NK-92 (cell line): Measurements from ENCODE around the gene ACY1.

Source experiments
- DNase-seq: peaks from one replicate; lab custom pipeline; 2025; ENCODE audit not compliant: unreplicated experiment; lab: John Stamatoyannopoulos, UW

The ACY1 gene

DNA sequence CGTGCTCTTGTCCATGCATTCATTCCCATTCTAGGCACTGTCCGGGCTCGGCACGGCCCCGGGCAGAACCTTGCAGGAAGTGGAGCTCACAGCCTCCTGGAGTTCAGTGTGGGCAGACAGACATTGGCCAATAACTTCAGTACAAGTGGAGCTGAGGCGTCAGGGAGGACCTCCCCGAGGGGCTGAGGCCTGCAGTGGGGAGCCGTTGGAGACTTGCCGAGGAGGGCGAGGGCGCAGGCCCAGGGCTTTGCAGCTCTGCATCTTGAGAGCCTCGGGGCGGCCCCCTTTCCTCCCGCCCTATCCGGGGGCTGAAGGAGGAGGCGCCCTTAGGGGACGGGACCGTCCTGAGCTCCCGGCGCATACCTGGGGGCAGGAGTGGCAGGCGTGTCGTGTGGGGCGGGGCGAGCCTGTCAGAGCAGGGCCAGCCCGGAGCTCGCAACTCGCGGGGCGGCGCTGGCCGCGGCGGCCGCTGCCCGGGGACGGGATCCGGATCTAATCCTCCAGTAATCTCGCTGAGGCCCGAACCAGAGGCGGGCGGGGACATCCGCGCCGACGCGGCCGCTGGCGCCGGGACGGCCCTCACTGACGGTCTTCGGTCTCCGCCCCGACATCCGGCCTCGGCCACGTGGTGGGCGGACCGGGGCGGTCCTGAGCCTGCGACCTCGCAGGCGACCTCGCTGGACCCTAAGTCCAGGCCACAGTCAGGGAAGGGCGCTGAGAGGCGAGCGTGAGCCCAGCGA is at the start of gene ACY1:
TSS of gene ACY1 (plus strand) at position 698 of the 740 bp plus-strand sequence. CDS start 530 bp downstream, outside the sequence.
- DNase-seq = no peak

DNA sequence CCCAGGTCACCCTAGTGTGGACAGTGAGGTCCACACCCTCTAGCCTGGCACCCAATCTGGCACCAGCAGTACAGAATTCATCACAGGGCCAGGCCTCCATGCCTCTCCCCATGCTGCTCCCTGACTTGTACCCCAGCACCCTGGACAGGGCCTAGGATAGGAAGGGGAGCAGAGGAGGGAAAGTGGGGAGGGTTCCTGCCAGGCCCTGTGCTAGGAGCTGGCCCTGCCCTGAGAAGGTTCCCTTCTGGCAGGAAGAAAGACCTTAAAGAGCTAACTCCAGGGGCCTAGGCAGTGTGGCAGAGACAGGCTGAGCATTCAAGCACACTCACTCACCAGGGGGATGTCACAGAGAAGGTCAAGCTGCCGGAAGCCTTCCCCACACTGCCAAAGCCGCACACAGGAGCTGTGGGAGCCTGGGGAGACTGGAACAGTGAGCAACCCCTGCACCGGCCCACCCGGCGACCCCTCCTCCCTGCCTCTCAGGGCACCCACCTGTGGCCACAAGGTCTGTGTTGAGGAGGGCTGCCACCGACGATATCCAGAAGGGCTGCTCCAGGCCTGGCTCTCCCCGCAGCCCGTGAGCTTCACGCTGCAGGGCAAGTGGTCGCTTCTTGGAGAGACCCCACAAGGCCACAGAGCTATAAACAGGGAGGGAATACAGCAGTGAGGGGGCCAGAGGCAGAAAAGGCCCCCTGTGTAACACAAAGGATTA is 49.0 kb upstream of the ACY1 start:
- no peak for DNase-seq

DNA sequence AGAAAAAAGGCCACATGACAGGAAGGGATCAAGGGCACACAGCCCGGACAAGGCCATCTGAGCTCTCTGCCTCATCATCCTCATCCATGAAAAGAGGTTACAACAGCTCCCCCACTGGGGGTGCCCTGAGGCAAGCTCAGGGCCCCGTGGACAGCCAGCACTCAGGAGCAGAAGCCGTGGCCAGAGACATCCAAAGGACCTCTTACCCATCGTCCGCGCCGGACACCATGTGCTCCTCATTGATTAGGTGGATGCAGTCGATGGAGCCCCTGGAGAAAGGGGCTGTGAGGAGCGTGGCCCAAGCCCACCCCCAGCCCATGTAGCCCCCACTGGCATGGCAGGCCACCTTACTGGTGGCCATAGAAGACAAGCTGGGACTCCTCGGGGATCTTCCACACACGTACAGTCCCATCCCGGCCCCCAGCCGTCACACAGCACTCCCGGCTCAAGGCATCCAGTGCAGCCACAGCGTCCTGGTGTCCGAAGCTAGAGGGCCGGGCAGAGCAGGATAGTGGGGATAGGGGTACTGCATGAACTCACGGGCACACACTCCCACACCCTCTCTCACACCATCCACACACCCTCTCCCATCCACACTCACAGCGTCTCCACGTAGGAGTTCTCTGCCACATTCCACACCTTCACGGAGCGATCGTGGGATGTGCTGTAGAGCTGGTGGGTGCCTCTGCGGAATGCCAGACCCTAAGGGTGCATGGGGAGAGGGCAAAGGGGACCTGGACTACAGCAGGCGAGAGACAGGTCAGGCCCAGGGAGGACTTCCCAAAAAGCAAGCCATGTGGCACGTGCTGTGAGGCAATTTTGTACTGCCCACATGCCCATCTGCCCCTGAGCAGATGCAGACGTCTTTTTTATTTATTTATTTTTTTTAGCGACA is 48.1 kb upstream of the ACY1 start:
- no peak for DNase-seq

DNA sequence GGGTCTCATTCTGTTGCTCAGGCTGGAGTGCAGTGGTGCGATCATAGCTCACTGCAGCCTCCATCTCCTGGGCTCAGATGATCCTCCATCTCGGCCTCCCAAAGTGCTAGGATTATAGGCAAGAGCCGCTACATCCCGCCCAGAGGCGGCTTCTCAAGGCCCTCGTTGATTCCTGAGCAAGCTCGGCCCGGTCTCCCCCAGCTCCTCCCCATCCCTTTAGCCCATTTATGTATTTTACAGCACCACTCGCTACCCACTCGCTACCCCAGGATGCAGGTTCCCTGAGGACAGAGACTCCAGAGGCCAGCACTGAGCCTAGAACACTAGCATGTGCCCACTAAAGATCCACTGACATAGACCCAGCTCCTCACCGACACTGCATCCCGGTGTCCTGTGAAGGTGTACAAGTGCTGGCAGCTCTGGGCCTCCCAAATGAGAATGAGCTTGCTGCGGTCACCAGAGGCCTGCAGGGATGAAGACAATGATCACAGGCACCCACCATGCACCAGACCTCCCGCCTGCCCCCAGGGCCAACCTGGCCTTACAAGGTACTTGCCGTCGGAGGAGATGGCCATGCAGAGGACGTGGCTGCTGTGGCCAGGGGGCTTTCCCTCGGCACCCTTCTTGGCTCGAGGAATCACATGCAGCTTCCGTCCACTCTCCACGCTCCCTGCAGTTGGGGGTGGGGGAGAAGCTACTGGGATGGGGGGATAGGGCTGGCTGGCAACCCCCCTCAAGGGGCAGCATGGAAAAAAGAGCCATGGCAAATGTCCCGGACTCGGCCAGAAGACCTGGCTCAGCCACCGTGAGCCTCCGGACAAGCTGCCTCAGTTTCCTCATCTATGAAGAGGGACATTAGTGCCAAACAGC is 47.2 kb upstream of the ACY1 start:
- DNase-seq = no peak

DNA sequence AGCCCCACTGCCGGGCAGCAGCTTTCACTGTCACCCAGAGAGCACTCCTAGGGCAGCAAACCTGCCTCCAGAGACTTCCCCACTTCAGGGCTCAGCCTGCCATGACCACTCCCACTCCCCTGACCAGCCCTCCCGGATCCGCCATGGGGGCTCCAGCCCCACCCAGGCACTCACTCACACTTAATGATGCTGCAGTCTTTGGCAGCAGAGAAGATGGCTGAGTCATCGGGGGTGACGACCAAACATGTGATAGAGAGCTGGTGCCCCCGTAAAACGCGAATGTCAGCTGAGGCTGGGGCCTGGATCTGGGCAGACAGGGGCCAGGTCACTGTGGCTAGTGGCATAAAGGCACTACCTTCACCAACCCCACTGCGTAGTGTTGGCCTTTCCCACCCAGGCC is 46.3 kb upstream of the ACY1 start:
- DNase-seq = no peak

DNA sequence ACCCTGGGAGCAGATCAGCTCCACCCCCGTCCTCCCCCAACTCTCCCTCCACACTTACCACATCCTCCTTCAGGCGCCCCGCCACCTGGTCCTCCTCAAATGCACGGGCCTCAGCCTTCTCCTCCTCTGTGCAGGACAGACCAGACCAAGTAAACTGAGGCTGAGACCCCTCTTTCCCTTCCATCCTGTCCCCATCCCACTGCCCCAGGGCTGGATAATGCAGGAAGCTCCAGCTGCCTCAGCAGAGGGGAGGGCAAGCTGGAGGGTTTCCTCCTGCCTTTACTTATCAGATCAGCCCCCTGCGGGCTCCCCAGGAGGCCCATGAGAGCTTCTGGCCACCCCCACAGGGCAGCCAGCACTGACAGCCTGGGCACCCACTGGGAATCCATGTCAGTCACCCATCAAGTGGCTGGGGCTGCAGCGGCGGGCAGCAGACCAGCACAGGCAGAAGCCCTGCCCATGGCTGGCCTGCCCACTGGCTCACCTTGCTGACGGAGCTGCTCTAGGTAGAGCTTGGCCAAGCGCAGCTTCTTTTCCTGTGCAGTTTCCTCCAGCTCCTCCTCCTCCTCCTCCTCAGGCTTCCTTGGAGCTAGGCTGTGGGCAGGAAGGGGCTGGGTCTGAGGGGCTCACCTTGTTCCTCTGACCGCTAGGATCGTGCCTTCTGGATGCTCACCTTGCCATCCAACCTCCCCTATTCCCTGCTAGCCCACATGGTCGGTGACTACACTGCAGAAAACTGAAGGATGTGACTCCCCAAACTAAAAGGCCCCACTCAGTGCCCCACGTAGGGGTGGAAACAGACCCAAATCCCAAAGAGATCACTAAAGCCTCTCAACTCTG is 45.5 kb upstream of the ACY1 start:
- no peak for DNase-seq

DNA sequence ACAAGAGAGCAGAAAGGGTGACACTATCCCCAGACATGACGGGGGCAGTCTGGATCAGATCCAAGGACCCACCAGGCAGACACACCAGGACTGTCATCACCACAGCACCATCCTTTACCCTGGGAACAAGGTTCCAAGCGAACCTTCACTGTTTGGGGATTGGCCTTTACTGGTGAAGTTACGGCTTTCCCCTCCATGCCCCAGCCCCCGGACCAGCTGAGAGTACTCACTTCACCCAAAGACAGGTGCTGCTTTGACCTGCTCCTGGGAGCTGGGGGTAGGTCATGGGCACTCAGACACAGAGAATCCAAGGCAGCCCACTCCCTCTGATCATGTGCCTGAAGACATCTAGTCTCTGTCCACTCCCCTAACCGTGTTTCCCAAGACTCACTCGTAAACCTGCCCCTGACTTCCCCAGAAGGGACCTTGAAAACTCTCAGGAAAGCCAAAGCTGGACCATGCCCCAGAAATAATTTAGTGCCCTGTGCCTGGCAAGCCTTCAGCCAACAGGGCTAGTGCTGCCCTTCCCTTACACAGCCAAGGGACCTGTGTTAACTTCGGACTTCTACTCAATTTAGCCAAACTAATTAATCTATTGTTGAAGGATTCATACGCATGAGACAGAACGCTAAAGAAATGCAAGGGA is 44.4 kb upstream of the ACY1 start:
- DNase-seq = no peak

DNA sequence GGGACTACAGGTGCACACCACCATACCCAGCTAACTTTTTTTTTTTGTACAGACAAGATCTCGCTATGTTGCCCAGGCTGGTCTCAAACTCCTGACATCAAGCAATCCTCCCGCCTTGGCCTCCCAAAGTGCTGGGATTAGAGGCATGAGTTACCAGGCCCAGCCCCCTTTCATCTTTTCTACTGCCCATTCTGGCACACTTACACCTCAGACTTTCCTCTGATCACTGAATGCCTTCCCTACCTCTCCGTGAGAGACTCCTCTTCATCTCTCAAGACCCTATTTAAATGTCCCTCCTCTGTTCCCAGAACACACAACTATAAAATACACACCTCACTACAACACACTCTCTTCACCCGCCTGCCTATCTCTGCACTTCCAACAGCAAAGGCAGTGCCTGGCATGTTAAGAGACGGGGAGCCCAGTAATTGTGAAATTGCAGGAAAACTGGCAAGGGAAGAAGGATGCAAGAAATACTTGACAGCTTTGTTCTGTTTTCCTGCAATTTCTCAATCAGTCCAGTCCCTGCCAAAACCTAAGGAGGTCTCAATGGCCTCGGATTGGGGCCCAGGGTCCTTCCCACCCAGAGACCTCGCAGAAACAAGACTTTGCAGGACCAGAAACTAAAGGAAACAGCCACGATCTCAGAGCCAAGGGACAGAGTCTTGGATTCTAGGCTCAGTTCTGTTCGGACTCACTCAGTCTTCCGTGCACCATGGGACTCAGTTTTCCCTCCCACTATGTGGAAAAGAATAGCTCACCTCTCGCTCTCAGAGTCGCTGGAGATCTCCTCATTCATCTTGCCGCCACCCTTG is 42.5 kb upstream of the ACY1 start:
- no peak for DNase-seq

DNA sequence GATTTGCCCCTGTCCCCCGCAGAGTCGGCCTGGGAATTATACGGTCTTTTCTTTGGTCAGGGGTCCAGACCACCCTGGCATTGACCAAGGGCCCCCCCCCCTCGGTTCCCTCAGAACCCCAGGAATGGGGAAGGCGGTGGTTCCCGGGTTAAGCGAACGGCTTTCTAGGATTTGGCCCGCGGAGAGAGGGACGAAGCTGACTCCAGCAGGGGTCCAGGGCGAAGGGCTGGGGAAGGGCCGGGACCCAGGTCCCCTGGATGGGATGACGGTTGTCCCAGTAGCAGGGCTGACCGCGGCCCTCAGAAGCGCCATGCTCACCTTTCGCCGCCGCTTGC is 41.9 kb upstream of the ACY1 start:
- DNase-seq = no peak

DNA sequence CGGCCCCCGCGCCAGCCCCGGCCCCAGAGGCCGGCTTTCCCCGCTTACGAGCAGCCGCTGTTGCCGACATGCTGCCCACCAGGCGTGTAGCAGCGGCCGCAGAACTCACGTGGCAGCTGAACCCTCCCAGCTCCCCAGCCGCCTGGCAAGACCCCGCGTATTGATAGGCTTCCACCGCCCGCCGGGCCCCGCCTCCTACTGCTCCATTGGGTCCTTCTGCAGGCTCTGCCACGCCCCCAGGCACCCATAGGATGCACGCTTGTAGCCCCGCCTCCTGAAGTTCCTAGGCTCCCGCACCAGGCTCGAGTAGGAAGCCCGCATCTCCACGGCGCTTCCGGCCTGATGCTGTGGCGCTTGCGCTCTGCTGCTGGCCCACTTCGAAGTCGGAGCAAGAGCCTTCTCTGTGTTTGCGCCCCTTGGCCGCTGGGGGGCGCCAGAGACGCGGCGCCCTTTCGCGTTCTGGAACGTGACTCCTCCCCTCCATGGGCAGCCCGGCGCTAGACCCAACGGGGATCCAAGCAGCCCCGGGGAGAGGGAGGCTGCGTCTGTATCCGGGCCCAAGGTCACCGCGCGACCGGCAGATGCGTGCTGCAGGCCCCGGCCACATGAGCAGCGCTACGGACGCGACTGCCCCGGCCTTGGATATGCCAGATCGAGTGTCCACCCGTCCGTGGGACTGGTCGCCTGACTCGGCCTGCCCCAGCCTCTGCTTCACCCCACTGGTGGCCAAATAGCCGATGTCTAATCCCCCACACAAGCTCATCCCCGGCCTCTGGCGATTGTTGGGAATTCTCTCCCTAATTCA is 41.3 kb upstream of the ACY1 start, which contains the start of the genes PARP3 and RRP9:
TSS of gene PARP3 (plus strand) at position 566 of the 805 bp plus-strand sequence. CDS start 993 bp downstream, outside the sequence.
TSS of gene RRP9 (minus strand) at position 107 of the 805 bp plus-strand sequence. CDS start at position 70, 37 bp downstream.
- DNase-seq = peak; percentile 91

DNA sequence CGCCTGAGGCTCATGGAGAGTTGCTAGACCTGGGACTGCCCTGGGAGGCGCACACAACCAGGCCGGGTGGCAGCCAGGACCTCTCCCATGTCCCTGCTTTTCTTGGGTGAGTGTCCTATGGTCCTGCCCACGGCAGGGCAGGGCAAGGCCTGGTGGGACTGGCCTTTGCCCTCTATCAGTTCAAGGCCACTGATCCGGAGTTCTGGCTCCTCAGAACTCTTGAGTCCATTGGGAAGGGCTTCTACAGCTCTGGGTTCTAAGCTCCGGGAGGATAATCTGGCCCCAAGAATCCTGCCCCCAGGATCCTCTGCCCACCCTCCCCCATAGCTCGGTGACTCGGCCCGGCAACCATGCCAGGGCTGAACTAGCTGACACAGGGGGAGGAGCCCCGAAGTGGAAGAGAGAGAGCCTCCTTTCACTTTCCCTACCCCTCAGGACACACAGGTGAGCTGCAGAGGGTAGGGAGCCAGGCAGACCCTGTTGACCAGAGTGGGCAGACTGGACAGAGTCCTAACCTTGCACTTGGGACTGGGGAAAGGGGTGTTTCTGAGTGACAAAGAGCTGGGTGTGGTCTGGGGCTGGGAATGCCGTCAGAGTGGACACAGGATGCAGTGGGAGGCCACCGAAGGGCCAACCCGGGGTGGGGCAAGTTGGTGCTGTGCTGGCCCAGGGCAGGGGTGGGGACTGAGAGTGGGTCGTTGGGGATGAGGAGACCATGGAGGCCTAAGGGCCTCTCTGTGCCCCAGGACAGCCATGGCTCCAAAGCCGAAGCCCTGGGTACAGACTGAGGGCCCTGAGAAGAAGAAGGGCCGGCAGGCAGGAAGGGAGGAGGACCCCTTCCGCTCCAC is 40.5 kb upstream of the ACY1 start:
- no peak for DNase-seq

DNA sequence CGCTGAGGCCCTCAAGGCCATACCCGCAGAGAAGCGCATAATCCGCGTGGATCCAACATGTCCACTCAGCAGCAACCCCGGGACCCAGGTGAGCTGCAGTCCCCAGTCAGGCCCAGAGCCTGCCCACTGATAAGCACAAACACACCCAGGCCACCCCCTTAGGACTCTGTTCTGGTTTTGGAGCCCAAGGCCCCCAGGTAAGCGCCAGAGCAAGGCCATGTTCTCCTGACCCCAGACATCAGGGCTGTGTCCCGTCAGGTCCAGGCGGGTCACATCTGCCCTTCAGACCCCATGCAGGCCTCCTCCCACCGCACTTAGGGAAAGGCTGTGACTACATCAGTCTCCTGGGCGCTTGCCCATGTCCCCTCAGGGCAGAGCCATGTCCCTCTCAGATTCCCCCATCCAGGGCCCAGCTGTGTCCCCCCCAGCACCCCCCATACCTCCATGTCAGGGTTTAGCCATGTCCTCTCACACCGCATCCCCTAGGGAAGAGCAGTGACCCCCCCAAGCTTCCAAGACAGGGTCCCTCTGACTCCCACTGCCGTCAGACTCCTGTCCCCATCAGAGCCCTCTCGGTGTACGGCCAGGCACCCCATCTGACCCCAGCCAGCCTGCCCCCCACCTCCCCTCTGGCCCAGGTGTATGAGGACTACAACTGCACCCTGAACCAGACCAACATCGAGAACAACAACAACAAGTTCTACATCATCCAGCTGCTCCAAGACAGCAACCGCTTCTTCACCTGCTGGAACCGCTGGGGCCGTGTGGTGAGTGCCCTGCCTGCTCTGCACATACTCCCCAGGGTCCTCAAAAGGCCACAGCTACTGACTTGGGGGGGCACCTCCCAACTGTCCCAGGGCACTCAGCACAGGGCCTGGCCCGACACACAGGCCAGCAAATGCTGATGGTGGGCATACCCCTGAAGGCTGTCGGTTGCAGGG is 39.6 kb upstream of the ACY1 start:
- no peak for DNase-seq

DNA sequence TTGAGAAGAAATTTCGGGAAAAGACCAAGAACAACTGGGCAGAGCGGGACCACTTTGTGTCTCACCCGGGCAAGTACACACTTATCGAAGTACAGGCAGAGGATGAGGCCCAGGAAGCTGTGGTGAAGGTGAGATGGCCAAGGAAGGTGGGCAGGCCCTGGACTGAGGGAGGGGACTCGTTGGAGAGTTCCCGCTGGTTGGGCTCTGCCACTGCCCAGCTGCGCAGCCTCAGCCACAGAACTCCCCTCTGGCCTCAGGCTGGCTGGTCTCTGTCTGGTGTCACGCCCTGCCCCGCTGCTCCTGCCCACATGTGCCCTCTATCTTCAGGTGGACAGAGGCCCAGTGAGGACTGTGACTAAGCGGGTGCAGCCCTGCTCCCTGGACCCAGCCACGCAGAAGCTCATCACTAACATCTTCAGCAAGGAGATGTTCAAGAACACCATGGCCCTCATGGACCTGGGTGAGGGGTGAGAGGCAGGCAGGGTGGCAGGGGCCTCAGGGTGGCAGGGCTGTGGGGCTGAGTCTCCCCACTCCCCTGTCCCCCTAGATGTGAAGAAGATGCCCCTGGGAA is 38.8 kb upstream of the ACY1 start:
- no peak for DNase-seq

DNA sequence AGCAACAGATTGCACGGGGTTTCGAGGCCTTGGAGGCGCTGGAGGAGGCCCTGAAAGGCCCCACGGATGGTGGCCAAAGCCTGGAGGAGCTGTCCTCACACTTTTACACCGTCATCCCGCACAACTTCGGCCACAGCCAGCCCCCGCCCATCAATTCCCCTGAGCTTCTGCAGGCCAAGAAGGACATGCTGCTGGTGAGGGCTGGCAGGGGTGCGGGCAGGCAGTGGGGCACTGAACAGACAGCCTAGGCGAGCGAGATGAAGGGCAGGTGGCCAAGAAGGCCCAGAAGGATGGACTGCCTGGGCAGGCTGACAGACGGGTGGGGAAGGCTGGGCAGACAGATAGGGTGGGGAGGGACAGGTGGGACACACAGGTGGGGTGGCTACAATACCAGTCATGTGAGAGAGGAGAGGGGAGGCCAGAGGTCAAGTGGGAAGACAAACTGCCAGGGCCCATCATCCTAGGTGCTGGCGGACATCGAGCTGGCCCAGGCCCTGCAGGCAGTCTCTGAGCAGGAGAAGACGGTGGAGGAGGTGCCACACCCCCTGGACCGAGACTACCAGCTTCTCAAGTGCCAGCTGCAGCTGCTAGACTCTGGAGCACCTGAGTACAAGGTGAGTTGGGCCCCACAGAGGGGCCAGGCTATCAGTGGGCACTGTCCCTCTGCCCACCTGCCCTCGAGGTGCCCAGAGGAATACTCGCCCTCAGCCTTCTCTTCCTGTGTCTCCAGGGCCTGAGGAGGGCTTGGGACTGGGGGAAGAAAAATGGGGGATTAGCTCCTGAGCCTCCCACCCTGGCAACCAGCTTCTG is 38.1 kb upstream of the ACY1 start:
- DNase-seq = no peak
